ENCODE data around the gene NDRG3.
"Not testable (repeated sequence)": the region's sequence is repeated elsewhere in the genome, so short reads cannot be mapped to it uniquely, and the experiment has no call there.

Gene NDRG3

DNA sequence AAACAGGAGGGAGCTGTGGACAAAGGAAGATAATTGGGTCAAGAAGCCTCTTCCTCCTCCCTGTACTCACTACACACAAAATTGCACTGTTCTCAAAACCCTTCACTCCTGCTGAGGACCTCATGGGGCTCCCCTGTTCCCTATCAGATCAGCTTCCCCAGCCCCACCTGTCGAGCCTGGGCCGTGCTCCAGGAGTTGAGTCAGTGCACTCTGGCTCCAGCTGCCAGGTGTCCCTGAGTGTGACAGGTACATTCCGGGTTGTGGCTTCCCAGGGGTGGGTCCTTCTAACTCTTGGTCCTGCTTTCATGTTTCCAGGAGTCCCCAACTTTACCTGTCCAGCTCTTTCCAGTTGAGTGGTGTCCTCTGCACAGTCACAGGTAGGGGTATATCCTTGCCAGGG is 131.9 kb downstream of the NDRG3 start:
- Mint-ChIP-seq H3K27me3 (no peaks in the 10 kb centered on the region), H3K4me1 (ENCODE audit: low read depth) (peaks cover 6% of the 10 kb centered on the region), H3K36me3 (ENCODE audit: low read depth) (peaks cover 65% of the 10 kb centered on the region), H3K9me3 (no peaks in the 10 kb centered on the region), H3K4me3 (no peak overlapping the region), H3K27ac (no peak overlapping the region)
- intact Hi-C loops (cut with micrococcal nuclease) = loop anchor here (10.0 kb wide), 1 partner anchor 251 kb away; a partner anchor contains a TSS

DNA sequence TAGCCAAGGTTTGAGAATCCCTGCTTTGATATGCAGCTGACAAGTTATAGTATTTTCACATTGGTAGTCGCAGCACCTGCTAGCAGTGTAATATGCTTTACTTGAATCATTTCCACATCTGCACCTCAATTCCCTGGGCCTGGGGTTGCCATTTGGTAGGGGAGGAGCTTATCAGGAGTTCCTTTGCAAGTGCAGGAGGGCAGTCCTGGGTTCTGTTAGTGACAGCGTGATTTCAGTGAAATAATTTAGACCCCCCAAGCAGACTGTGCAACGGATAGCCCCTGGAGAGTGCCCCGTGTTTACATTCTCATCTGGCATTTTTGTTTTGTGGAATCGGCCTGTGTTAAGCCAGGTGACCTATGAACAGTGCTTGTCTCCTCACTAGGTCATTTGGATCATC is 134.3 kb downstream of the NDRG3 start:
- peaks cover 20% of the 10 kb centered on the region for H3K4me1 Mint-ChIP-seq (ENCODE audit: low read depth)
- no peaks in the 10 kb centered on the region for H3K27me3 Mint-ChIP-seq
- H3K4me3 Mint-ChIP-seq = no peak overlapping the region
- H3K27ac Mint-ChIP-seq = no peak overlapping the region
- H3K36me3 Mint-ChIP-seq (ENCODE audit: low read depth) = peaks cover 84% of the 10 kb centered on the region
- intact Hi-C loops (cut with micrococcal nuclease) = loop anchor here (1.0 to 10.0 kb wide), 2 partner anchors 143 to 253 kb away; a partner anchor contains a TSS
- no peaks in the 10 kb centered on the region for H3K9me3 Mint-ChIP-seq

DNA sequence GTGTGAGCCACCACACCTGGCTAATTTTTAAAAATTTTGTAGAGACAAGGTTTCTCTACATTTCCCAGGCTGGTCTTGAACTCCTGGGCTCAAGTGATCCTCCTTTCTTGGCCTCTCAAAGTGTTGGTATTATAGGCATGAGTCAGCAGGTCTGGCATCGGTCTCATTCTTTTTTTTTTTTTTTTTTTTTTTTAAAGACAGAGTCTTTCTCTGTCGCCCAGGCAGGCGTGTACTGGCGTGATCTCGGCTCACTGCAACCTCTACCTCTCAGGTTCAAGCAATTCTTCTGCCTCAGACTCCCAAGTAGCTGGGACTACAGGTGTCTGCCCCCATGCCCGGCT is 137.5 kb downstream of the NDRG3 start:
- not testable (repeated sequence) for H3K4me3 Mint-ChIP-seq

GRCh38 chr20:36607586-36608387 is 138.1 kb downstream of the NDRG3 start:
- no peaks in the 10 kb centered on the region for H3K27me3 Mint-ChIP-seq
- H3K4me1 Mint-ChIP-seq (ENCODE audit: low read depth) = peaks cover 34% of the 10 kb centered on the region
- peak overlapping the region; percentile 95 for H3K27ac Mint-ChIP-seq
- H3K9me3 Mint-ChIP-seq = no peaks in the 10 kb centered on the region
- peaks cover 68% of the 10 kb centered on the region for H3K36me3 Mint-ChIP-seq (ENCODE audit: low read depth)
- intact Hi-C loops (cut with micrococcal nuclease) = loop anchor here (5.0 kb wide), 3 partner anchors 35 to 165 kb away; partner anchors contain the start of genes DSN1 and TGIF2
- H3K4me3 Mint-ChIP-seq = peak overlapping the region; percentile 30

More for the DNA sequence above, 137.5 kb downstream of the NDRG3 start:
- peaks cover 35% of the 10 kb centered on the region for H3K4me1 Mint-ChIP-seq (ENCODE audit: low read depth)
- intact Hi-C loops (cut with micrococcal nuclease) = loop anchor here (5.0 kb wide), 3 partner anchors 36 to 164 kb away; partner anchors contain the start of genes DSN1 and TGIF2
- peaks cover 73% of the 10 kb centered on the region for H3K36me3 Mint-ChIP-seq (ENCODE audit: low read depth)
- not testable (repeated sequence) for H3K27ac Mint-ChIP-seq, H3K27me3 Mint-ChIP-seq, H3K9me3 Mint-ChIP-seq

- H3K36me3 Mint-ChIP-seq (ENCODE audit: low read depth) = peaks cover 54% of the 10 kb centered on the region
- peak overlapping the region; percentile 99 for H3K4me3 Mint-ChIP-seq
- H3K27me3 Mint-ChIP-seq = no peaks in the 10 kb centered on the region
- peaks cover 35% of the 10 kb centered on the region for H3K4me1 Mint-ChIP-seq (ENCODE audit: low read depth)
- intact Hi-C loops (cut with micrococcal nuclease) = loop anchor here (5.0 kb wide), 3 partner anchors 34 to 166 kb away; partner anchors contain the start of genes DSN1 and TGIF2
- no peaks in the 10 kb centered on the region for H3K9me3 Mint-ChIP-seq
- H3K27ac Mint-ChIP-seq = peak overlapping the region; percentile 95
Observed at GRCh38 chr20:36606158-36607066, 139.5 kb downstream of the NDRG3 start.

GRCh38 chr20:36605399-36606157 is 140.3 kb downstream of the NDRG3 start, which contains the start of gene RAB5IF:
Gene RAB5IF, plus strand, starts transcription at chr20:36605779. Its CDS starts 173 bp downstream, at chr20:36605952.
- H3K4me1 Mint-ChIP-seq (ENCODE audit: low read depth) = peaks cover 40% of the 10 kb centered on the region
- H3K4me3 Mint-ChIP-seq = peak within 1 kb of the TSS; percentile 99
- peaks cover 46% of the 10 kb centered on the region for H3K36me3 Mint-ChIP-seq (ENCODE audit: low read depth)
- H3K27me3 Mint-ChIP-seq = no peaks in the 10 kb centered on the region
- intact Hi-C loops (cut with micrococcal nuclease) = loop anchor here (1.0 to 5.0 kb wide), 5 partner anchors 10 to 167 kb away; partner anchors contain the start of genes DSN1 and TGIF2
- no peaks in the 10 kb centered on the region for H3K9me3 Mint-ChIP-seq
- peak within 1 kb of the TSS; percentile 95 for H3K27ac Mint-ChIP-seq

DNA sequence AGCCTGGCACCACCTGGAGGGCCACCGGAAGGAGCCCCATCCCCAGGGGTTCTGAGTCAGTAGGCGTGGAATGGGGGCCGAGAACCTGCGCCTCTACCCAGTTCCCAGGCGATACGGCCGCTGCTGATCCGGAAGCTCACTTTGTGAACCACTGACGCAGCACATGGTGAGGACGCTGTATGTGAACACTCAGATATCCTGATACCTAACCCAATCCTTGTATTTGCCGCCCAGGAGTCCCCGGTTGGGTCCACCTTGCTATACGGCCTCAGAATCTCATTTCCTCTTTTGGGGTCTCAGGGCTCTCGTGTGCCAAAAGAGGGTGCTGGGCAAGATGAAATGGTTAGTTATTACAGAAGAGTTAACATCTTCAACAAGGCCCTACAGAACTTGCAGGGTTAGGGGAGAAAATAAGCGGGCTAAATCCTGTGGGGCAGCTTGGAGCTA is 140.9 kb downstream of the NDRG3 start:
- H3K9me3 Mint-ChIP-seq = no peaks in the 10 kb centered on the region
- peaks cover 40% of the 10 kb centered on the region for H3K36me3 Mint-ChIP-seq (ENCODE audit: low read depth)
- H3K27me3 Mint-ChIP-seq = no peaks in the 10 kb centered on the region
- intact Hi-C loops (cut with micrococcal nuclease) = loop anchor here (1.0 to 5.0 kb wide), 5 partner anchors 10 to 167 kb away; partner anchors contain the start of genes DSN1 and TGIF2
- peak overlapping the region; percentile 99 for H3K4me3 Mint-ChIP-seq
- peaks cover 46% of the 10 kb centered on the region for H3K4me1 Mint-ChIP-seq (ENCODE audit: low read depth)
- H3K27ac Mint-ChIP-seq = peak overlapping the region; percentile 95
